BLaER1 (cell line): Measurements from ENCODE around the gene EPHB3.

Source experiments
- H3K27ac ChIP-seq: shearing (Covaris generic); formaldehyde crosslinking; 2 replicates; pipeline ENCODE4 v1.8.1; 2022
- H3K27me3 ChIP-seq: shearing (Covaris generic); formaldehyde crosslinking; 2 replicates; pipeline ENCODE4 v1.8.1; 2022
- H3K36me3 ChIP-seq: shearing (Covaris generic); formaldehyde crosslinking; 2 replicates; pipeline ENCODE4 v1.8.1; 2022
- H3K4me1 ChIP-seq: shearing (Covaris generic); formaldehyde crosslinking; 2 replicates; pipeline ENCODE4 v1.8.1; 2022
- H3K4me2 ChIP-seq: shearing (Covaris generic); formaldehyde crosslinking; 2 replicates; pipeline ENCODE4 v1.8.1; 2022
- H3K4me3 ChIP-seq: shearing (Covaris generic); formaldehyde crosslinking; 2 replicates; pipeline ENCODE4 v1.8.1; 2022
- H3K9ac ChIP-seq: shearing (Covaris generic); formaldehyde crosslinking; 2 replicates; pipeline ENCODE4 v1.8.1; 2022
- H3K9me3 ChIP-seq: shearing (Covaris generic); formaldehyde crosslinking; 2 replicates; pipeline ENCODE4 v1.8.1; 2022
- H4K20me1 ChIP-seq: shearing (Covaris generic); formaldehyde crosslinking; 2 replicates; pipeline ENCODE4 v1.8.1; 2022
- Cebpa-rat ChIP-seq: shearing (Covaris generic); IDR thresholded peaks from 2 replicates; pipeline ENCODE4 v1.8.1; 2022

Gene EPHB3

GRCh38 chr3:184563561-184563925 lies 2.0 kb downstream of the EPHB3 start:
- H3K9ac ChIP-seq, result no peak overlapping the region
- no peak for TF ChIP-seq Cebpa-rat
- H4K20me1 ChIP-seq, result peaks cover 54% of the 10 kb centered on the region
- H3K4me2 ChIP-seq, result no peak overlapping the region
- H3K9me3 ChIP-seq, result no peaks in the 10 kb centered on the region
- peaks cover 31% of the 10 kb centered on the region for H3K4me1 ChIP-seq
- H3K36me3 ChIP-seq, result no peaks in the 10 kb centered on the region
- H3K27me3 ChIP-seq, result peaks cover 78% of the 10 kb centered on the region
- no peak overlapping the region for H3K4me3 ChIP-seq
- H3K27ac ChIP-seq, result no peak overlapping the region

- no peak overlapping the region for H3K4me2 ChIP-seq
These were observed 2.5 kb downstream of the EPHB3 start for GRCh38 chr3:184563941-184564684.

DNA sequence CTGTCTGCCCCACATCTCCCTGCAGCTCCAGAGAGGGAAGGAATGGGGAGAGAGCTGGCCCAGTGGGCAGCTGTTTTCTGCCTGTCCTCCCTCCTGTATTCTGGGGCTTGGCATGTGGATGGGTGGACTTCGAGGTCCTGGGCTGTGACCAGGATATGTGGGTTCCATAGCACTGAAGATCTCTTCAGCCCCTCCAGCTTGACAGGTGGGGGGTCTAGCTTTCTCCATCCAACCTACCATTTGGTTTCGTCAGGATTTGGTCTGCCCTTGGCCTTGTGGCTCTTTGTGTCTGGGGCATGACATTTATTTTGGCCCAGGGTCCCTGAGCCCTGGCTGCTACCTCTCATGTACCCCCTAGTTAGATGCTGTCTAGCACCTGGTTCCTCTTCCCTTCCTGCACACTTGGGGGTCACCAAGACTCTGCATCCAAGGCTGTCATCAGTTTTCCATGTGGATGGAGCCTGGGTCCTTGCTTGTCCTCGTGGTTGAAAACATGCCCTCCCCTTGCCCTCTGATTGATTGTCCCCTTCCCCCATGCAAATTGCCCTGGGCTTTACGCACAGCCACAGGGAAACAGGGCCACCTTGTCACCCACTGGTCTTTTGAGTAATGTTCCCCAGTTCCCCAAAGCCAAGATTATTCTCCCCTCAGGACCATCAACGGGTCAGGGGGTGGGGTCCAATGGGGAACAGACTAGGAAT lies 3.2 kb downstream of the EPHB3 start:
- Histone ChIP-seq H3K27ac (no peak overlapping the region), H3K36me3 (no peaks in the 10 kb centered on the region), H3K9me3 (no peaks in the 10 kb centered on the region), H4K20me1 (peaks cover 63% of the 10 kb centered on the region), H3K4me2 (no peak overlapping the region), H3K9ac (no peak overlapping the region), H3K4me3 (no peak overlapping the region), H3K27me3 (peaks cover 91% of the 10 kb centered on the region), H3K4me1 (peaks cover 42% of the 10 kb centered on the region)
- TF ChIP-seq Cebpa-rat, result no peak

More at GRCh38 chr3:184563941-184564684, 2.5 kb downstream of the EPHB3 start:
- Histone ChIP-seq H4K20me1 (peaks cover 55% of the 10 kb centered on the region), H3K4me1 (peaks cover 35% of the 10 kb centered on the region), H3K4me3 (no peak overlapping the region), H3K36me3 (no peaks in the 10 kb centered on the region), H3K27ac (no peak overlapping the region), H3K27me3 (peaks cover 83% of the 10 kb centered on the region), H3K9me3 (no peaks in the 10 kb centered on the region), H3K9ac (no peak overlapping the region)
- no peak for TF ChIP-seq Cebpa-rat

- no peak for TF ChIP-seq Cebpa-rat
- Histone ChIP-seq H3K4me2 (no peak overlapping the region), H3K4me3 (no peak overlapping the region), H3K9me3 (no peaks in the 10 kb centered on the region), H3K27ac (no peak overlapping the region), H4K20me1 (peaks cover 68% of the 10 kb centered on the region), H3K27me3 (peaks cover 96% of the 10 kb centered on the region), H3K36me3 (no peaks in the 10 kb centered on the region), H3K4me1 (peaks cover 41% of the 10 kb centered on the region), H3K9ac (no peak overlapping the region)
These were observed 4.0 kb downstream of the EPHB3 start for GRCh38 chr3:184565421-184566211.

DNA sequence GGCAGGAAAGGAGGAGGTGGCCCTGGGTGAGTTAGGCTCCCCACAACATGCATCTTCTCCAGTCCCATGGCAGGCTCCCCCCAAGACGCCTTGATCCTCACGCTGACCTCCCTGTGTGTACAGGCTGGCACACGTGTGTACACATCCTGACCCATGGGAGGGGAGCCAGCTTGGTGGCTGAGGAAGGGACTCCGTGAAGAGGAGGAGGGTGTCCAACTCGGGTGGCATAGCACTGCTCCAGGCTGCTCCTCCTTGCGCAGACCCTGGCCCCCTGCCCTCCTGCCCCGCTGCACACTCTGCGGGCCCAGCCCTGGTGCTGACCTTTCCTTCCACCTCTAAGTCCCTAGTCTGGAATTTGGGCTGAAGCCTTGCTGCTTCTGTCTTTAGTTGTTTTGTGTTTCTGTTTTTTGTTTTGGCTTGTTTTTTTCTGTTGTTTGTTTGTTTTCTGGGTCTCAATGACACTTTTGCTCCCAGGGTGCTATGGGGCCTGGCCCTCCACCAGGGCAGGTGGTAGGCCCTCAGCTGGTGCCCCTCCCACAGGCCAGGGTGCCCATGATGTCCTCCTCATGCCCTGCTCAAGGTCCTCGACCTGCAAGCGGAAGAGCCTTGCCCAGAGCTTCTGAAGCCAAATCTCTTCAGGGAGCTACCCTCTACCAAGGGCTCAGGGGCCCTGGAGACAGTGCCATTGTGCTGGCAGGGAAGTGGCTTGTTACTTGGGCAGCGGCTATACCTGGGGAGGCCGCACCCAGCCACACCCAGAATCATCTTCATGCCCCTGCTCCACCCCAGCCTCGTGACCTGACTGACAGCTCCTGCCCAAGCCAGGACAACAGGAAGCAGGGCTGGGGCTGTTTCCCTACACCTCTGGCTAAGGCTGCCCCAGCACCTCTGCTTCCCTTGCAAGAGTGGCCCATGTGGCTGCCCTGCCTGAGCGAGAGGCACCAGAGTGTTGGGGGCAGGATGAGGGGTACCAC lies 5.1 kb downstream of the EPHB3 start:
- H3K27me3 ChIP-seq, result peaks cover 100% of the 10 kb centered on the region
- no peak overlapping the region for H3K4me3 ChIP-seq
- H3K9me3 ChIP-seq, result no peaks in the 10 kb centered on the region
- 0 out of 2 replicates have a peak overlapping the region, but pooled peaks have one; percentile 23 for H3K4me2 ChIP-seq
- H3K4me1 ChIP-seq, result peaks cover 35% of the 10 kb centered on the region
- no peak overlapping the region for H3K9ac ChIP-seq
- no peaks in the 10 kb centered on the region for H3K36me3 ChIP-seq
- no peak for TF ChIP-seq Cebpa-rat
- H3K27ac ChIP-seq, result no peak overlapping the region
- H4K20me1 ChIP-seq, result peaks cover 70% of the 10 kb centered on the region

- peaks cover 34% of the 10 kb centered on the region for H3K4me1 ChIP-seq
- H3K4me3 ChIP-seq, result no peak overlapping the region
- H3K9ac ChIP-seq, result no peak overlapping the region
- H3K36me3 ChIP-seq, result no peaks in the 10 kb centered on the region
- peak overlapping the region; percentile 98 for H3K4me2 ChIP-seq
- peaks cover 91% of the 10 kb centered on the region for H3K27me3 ChIP-seq
- peaks cover 57% of the 10 kb centered on the region for H4K20me1 ChIP-seq
- no peak overlapping the region for H3K27ac ChIP-seq
- no peaks in the 10 kb centered on the region for H3K9me3 ChIP-seq
- no peak for TF ChIP-seq Cebpa-rat
These were observed 6.5 kb downstream of the EPHB3 start for GRCh38 chr3:184567946-184568559.

DNA sequence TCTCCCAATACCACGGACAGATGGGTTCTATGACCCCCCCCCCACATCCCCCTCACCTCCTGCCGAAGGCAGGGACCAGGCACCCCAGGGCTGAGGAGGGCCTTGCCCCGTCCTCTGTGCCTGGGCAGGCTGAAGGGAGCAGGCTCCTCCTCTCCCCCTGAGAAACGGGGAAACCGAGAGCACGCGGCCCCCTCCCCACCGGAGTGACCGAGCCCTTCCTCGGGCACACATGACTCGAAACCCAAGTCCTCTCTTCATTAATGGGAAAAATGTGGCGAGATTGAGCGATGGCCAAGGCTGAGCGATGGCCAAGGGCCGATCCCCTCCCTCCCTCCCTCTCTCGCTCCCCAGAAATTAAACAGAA lies 7.0 kb downstream of the EPHB3 start:
- Histone ChIP-seq H3K36me3 (no peaks in the 10 kb centered on the region), H3K27me3 (peaks cover 87% of the 10 kb centered on the region), H3K4me2 (peak overlapping the region; percentile 98), H4K20me1 (peaks cover 52% of the 10 kb centered on the region), H3K27ac (no peak overlapping the region), H3K4me3 (peak overlapping the region; percentile 69), H3K9me3 (no peaks in the 10 kb centered on the region), H3K4me1 (peaks cover 38% of the 10 kb centered on the region), H3K9ac (no peak overlapping the region)
- TF ChIP-seq Cebpa-rat, result no peak

DNA sequence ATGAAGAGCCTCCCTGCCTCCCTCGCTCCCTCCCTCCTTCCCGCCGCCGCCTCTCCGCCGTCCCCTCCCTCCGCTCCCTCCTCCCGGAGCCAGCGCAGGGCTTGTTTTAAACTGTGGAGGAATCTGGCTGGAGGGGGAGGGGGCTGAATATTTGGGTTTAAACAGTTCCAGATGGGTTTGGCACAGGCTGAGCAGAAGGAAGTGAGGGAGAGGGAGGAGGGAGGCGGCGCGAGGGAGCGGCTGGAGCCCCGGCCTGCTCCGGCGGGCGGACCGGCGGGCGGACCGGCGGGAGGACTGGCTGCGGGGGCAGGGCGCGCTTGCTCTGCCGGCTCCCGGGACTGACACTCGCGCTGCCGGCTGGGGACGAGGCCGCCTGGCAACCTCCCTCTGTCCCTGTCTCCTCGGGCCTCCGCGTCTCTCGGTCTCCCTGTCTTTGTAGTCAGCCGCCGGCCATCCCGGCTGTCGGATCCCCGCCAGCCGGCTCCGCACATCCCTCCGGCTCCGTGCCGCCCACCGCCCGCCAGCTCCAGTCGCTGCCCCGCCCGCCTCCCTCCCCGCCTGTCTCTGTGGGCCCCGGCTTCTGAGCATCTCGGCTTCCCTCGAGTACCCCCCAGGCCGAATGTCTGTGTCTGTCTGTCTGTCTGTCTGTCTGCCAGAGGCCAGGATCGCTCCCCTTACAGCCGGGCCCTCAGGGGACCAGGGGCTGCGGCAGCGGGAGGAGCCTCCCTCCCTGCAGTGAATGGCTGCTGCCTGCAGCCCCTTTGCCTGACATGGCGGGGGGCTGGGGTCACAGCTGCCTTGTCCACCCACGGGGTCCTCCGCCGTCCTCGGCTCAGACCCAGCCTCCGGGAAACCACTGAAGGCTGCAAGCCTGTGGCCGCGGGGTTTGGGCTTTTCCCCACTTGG lies 7.6 kb downstream of the EPHB3 start:
- H3K4me3 ChIP-seq, result peak overlapping the region; percentile 69
- TF ChIP-seq Cebpa-rat, result no peak
- peak overlapping the region; percentile 98 for H3K4me2 ChIP-seq
- H3K27ac ChIP-seq, result no peak overlapping the region
- peaks cover 80% of the 10 kb centered on the region for H3K27me3 ChIP-seq
- H3K9ac ChIP-seq, result peak overlapping the region; percentile 53; the same call in 1 of the 2 replicates
- H4K20me1 ChIP-seq, result peaks cover 45% of the 10 kb centered on the region
- H3K4me1 ChIP-seq, result peaks cover 45% of the 10 kb centered on the region
- H3K36me3 ChIP-seq, result no peaks in the 10 kb centered on the region
- H3K9me3 ChIP-seq, result no peaks in the 10 kb centered on the region
